K562 (cell line): ENCODE measurements around the gene MACROD2. TPM values are rescaled to one million over a fixed set of nuclear protein-coding genes. Genes with fewer than 3 reads are reported as not detected.

ENCODE experiments used
- ATAC-seq: fragments of 200-7000 bp; cut with Tn5 transposase; 3 replicates; pipeline ENCODE4 v1.9.1; 2020; ENCODE audit warnings: moderate library complexity
- BruUV-seq: library from RNA; stranded (reverse); fragments of 400-500 nt; replicated peaks from 2 replicates; lab custom pipeline; 2021; lab: Mats Ljungman, UMichigan
- CTCF ChIA-PET: fragments of 300-600 bp; formaldehyde crosslinking; extraction: SDS; loops from one replicate; lab custom pipeline; 2021; ENCODE audit warnings: low intra/inter-chr PET ratio; lab: Yijun Ruan, JAX
- POLR2A ChIA-PET: fragments of 300-600, 350-650 bp; sonication (Branson Sonifier 250); formaldehyde crosslinking; extraction: SDS; loops from one replicate; lab custom pipeline; 2021; ENCODE audit warnings: antibody characterized with exemption, inconsistent platforms; lab: Yijun Ruan, JAX
- DNase-seq, 4 experiments: peaks; one replicate each; pipeline versions ENCODE4 v3.0.0 to v3.0.0-alpha.2; 2011 to 2018; ENCODE audit warnings: low spot score in 3 of 4, mixed read lengths in 3 of 4; ENCODE audit errors: extremely low read depth in 1 of 4
- FAIRE-seq: peaks from 2 replicates; lab custom pipeline; 2011; peaks lifted over from hg19 to GRCh38; lab: Jason Lieb, UNC
- H2AFZ ChIP-seq: 2 replicates; pipeline ENCODE4 v1.6.0; 2011; ENCODE audit warnings: low read depth, low read length, control low read depth, inconsistent platforms
- H3K27ac ChIP-seq: fragments of 200-600 bp; 3 replicates; pipeline ENCODE4 v1.8.0; 2011; ENCODE audit warnings: low read depth, mild to moderate bottlenecking, control low read depth, inconsistent platforms, low read length, moderate library complexity, mixed read lengths; ENCODE audit errors: extremely low read depth
- H3K27me3 ChIP-seq, 2 experiments: fragments of 300-600 bp in 1 of 2; 2 replicates in 1 of 2; 3 replicates in 1 of 2; pipeline versions ENCODE4 v1.6.0 to v1.8.0; 2011; ENCODE audit warnings: inconsistent platforms in 2 of 2, low read length in 2 of 2, mild to moderate bottlenecking in 1 of 2, mixed read lengths in 1 of 2, moderate library complexity in 1 of 2; ENCODE audit not compliant: control insufficient read depth in 2 of 2, insufficient read depth in 2 of 2
- H3K36me3 ChIP-seq: fragments of 300-600 bp; 3 replicates; pipeline ENCODE4 v1.8.0; 2011; ENCODE audit warnings: mild to moderate bottlenecking, low read length, inconsistent platforms; ENCODE audit not compliant: control insufficient read depth, insufficient read depth
- H3K4me1 ChIP-seq, 2 experiments: fragments of 200-600 bp in 1 of 2; replicated peaks in 1 of 2; 2 replicates in 1 of 2; 3 replicates in 1 of 2; pipeline versions ENCODE4 v1.5.1 to v1.8.0; 2011; ENCODE audit warnings: inconsistent platforms in 2 of 2, low read length in 2 of 2, mild to moderate bottlenecking in 1 of 2, mixed read lengths in 1 of 2, moderate library complexity in 1 of 2; ENCODE audit not compliant: control insufficient read depth in 2 of 2, insufficient read depth in 2 of 2
- H3K4me2 ChIP-seq: 2 replicates; pipeline ENCODE4 v1.6.1; 2011; ENCODE audit warnings: low read length, control low read depth, inconsistent platforms, mixed read lengths; ENCODE audit not compliant: insufficient read depth
- H3K4me3 ChIP-seq: fragments of 200-600 bp; sonication (generic), shearing (Covaris generic); 2 replicates; pipeline ENCODE4 v1.5.1; 2016; ENCODE audit warnings: control low read depth, inconsistent platforms
- H3K79me2 ChIP-seq: fragments of 200-600 bp; 3 replicates; pipeline ENCODE4 v1.8.0; 2011; ENCODE audit warnings: low read length, inconsistent platforms; ENCODE audit not compliant: control insufficient read depth, insufficient read depth
- H3K9ac ChIP-seq, 2 experiments: 2 replicates each; pipeline versions ENCODE4 v1.6.0 to v1.6.1; 2011; ENCODE audit warnings: low read depth in 2 of 2, low read length in 2 of 2, control low read depth in 1 of 2, inconsistent platforms in 1 of 2, mild to moderate bottlenecking in 1 of 2, mixed read lengths in 1 of 2; ENCODE audit not compliant: insufficient read depth in 1 of 2
- H3K9me1 ChIP-seq: one replicate; pipeline ENCODE4 v1.6.0; 2011; ENCODE audit warnings: inconsistent platforms, mild to moderate bottlenecking, low read length, moderate library complexity; ENCODE audit not compliant: control insufficient read depth, insufficient read depth
- H3K9me3 ChIP-seq: replicated peaks from 2 replicates; pipeline ENCODE4 v1.5.1; 2011; ENCODE audit warnings: low read depth, low read length, inconsistent platforms; ENCODE audit not compliant: control insufficient read depth, insufficient read depth
- H4K20me1 ChIP-seq: replicated peaks from 2 replicates; pipeline ENCODE4 v1.6.1; 2011; ENCODE audit warnings: low read length, inconsistent platforms, mixed read lengths; ENCODE audit not compliant: control insufficient read depth, insufficient read depth
- CHD4 ChIP-seq: fragments of 200-600 bp; sonication (generic); IDR thresholded peaks from 3 replicates; pipeline ENCODE4 v1.6.1; 2012; ENCODE audit warnings: low read depth, mild to moderate bottlenecking, mixed read lengths, low read length, inconsistent platforms; ENCODE audit not compliant: insufficient read depth, insufficient replicate concordance, poor library complexity, severe bottlenecking
- LEF1 ChIP-seq: fragments of 450-650 bp; IDR thresholded peaks from 2 replicates; pipeline ENCODE4 v1.6.1; 2016; ENCODE audit warnings: mild to moderate bottlenecking
- MAZ ChIP-seq, 2 experiments: fragments of 450-650 bp in 1 of 2; sonication (generic) in 1 of 2; formaldehyde crosslinking; IDR thresholded peaks in 1 of 2; conservative IDR thresholded peaks in 1 of 2; 2 replicates each; pipeline versions ENCODE4 v1.4.0 to v1.5.0; 2020; ENCODE audit warnings: mild to moderate bottlenecking in 1 of 2, missing genetic modification reagents in 1 of 2
- MCM2 ChIP-seq: fragments of 450-650 bp; IDR thresholded peaks from 2 replicates; pipeline ENCODE4 v1.6.1; 2017; ENCODE audit warnings: low read depth, mild to moderate bottlenecking
- NR1H2 ChIP-seq: sonication (generic); formaldehyde crosslinking; IDR thresholded peaks from 2 replicates; pipeline ENCODE4 v1.4.0; 2020; ENCODE audit warnings: mild to moderate bottlenecking, missing genetic modification reagents
- TGIF2 ChIP-seq: sonication (generic); formaldehyde crosslinking; IDR thresholded peaks from 2 replicates; pipeline ENCODE4 v1.8.1; 2022; ENCODE audit warnings: mild to moderate bottlenecking, missing genetic modification reagents, moderate library complexity
- WGBS: fragments of 100-300 bp; shearing (Covaris generic); methylation state at CpG from one replicate; pipeline ENCODE4 v1.1.6; 2016; ENCODE audit warnings: low coverage, mixed read lengths; ENCODE audit not compliant: insufficient coverage; ENCODE audit errors: missing lambda C conversion rate; 5-methylcytosine and 5-hydroxymethylcytosine counted together
- in situ Hi-C: fragments of 300-500 bp; cut with MboI; formaldehyde crosslinking; loops from 4 replicates; pipeline ENCODE4 v1.15.0; 2018; ENCODE audit warnings: inconsistent platforms, mixed read lengths
- intact Hi-C: fragments of 100-400 bp; cut with micrococcal nuclease; formaldehyde crosslinking; loops from 2 replicates; pipeline ENCODE4 v1.14.2; 2022
- polyA plus RNA-seq, 8 experiments: library from polyadenylated mRNA; depleted of rRNA in 4 of 8; stranded (reverse) in 5 of 8; unstranded in 3 of 8; fragments of >200 nt; fragmentation: Nextera tagmentation in 2 of 8; fragmentation: Illumina TruSeq in 1 of 8; extraction: Ambion mirVana in 2 of 8; extraction: Trizol in 1 of 8; gene quantifications; 2 replicates each; pipeline versions ENCODE4 v1.2.1 to v1.2.3, GENCODE V29; 2011 to 2014; ENCODE audit warnings: inconsistent platforms in 1 of 8, missing spikeins in 1 of 8
- total RNA-seq, 7 experiments: library from RNA; depleted of rRNA in 6 of 7; stranded (reverse); fragments of >200 nt in 6 of 7; fragmentation: Illumina TruSeq in 2 of 7; extraction: Trizol in 2 of 7; gene quantifications; 2 replicates each; pipeline versions ENCODE4 v1.2.1 to v1.2.3, GENCODE V29; 2011 to 2021; ENCODE audit warnings: low replicate concordance in 1 of 7
- TF ChIP-seq, protein P1 (sequence below): fragments of 200-800 bp; sonication (Bioruptor generic); IDR thresholded peaks from 2 replicates; pipeline ENCODE4 v1.6.1; 2016; ENCODE audit warnings: missing genetic modification characterization, missing compliant biosample characterization
- TF ChIP-seq, protein P2 (sequence below), 2 experiments: fragments of 450-650 bp; IDR thresholded peaks; 2 replicates each; pipeline ENCODE4 v1.6.1; 2016; ENCODE audit warnings: mild to moderate bottlenecking in 2 of 2, borderline replicate concordance in 1 of 2, low read depth in 1 of 2, moderate library complexity in 1 of 2

The MACROD2 gene
- total and polyA plus RNA-seq, 9 of the 15 experiments (the other 6 are each of a cell fraction or from before 2014, with no cell fraction given): not detected

DNA sequence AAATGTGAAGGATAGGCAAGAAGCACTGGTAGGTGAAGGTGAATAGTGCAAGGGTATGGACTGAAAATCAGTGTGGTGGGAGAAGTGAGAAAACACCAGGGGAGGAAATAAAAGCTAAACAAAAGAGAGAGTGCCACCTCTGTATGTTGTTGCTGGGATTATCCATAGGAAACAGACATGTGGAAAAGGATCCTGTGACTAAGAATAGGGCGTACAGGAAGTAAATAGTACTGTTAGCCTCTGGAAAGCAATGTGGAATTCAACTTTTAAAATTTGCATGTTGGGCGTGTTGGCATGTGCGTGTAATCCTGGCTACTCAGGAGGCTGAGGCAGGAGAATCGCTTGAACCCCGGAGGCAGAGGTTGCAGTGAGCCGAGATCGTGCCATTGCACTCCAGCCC lies 1916.3 kb downstream of the MACROD2 start:
- H3K9ac ChIP-seq: no peak overlapping the region
- no peaks in the 10 kb centered on the region for H3K9me3 ChIP-seq
- H3K4me3 ChIP-seq: no peak overlapping the region
- no peaks in the 10 kb centered on the region for H3K27me3 ChIP-seq
- H3K79me2 ChIP-seq: no peaks in the 10 kb centered on the region
- no peaks in the 10 kb centered on the region for H3K36me3 ChIP-seq
- ChIA-PET CTCF (no interaction called here), POLR2A (interaction anchor here (0.6 kb wide), 1 partner anchor 9 kb away, joined by 3 read pairs; no protein-coding TSS in a partner anchor)
- no TSS peak for BruUV-seq
- in situ Hi-C loops (no loop called here), intact Hi-C loops (no loop called here)
- no peak overlapping the region for H2AFZ ChIP-seq
- ATAC-seq (no peak), FAIRE-seq (no peak), DNase-seq (no peak)
- WGBS: 0% methylated on average over 7 of the region's 7 CpGs
- H3K4me2 ChIP-seq: no peak overlapping the region
- H3K4me1 ChIP-seq: no peaks in the 10 kb centered on the region
- H3K9me1 ChIP-seq: no peaks in the 10 kb centered on the region
- TF ChIP-seq LEF1 (no peak), MAZ (CRISPR knock-in tag; conservative IDR thresholded peaks at IDR 0.05 in 1 of 2, IDR thresholded peaks at IDR 0.05 in 1 of 2) (no peak), TGIF2 (CRISPR knock-in tag) (no peak), MCM2 (no peak), CHD4 (no peak), NR1H2 (CRISPR knock-in tag) (no peak)
- TF ChIP-seq, protein P1, sequence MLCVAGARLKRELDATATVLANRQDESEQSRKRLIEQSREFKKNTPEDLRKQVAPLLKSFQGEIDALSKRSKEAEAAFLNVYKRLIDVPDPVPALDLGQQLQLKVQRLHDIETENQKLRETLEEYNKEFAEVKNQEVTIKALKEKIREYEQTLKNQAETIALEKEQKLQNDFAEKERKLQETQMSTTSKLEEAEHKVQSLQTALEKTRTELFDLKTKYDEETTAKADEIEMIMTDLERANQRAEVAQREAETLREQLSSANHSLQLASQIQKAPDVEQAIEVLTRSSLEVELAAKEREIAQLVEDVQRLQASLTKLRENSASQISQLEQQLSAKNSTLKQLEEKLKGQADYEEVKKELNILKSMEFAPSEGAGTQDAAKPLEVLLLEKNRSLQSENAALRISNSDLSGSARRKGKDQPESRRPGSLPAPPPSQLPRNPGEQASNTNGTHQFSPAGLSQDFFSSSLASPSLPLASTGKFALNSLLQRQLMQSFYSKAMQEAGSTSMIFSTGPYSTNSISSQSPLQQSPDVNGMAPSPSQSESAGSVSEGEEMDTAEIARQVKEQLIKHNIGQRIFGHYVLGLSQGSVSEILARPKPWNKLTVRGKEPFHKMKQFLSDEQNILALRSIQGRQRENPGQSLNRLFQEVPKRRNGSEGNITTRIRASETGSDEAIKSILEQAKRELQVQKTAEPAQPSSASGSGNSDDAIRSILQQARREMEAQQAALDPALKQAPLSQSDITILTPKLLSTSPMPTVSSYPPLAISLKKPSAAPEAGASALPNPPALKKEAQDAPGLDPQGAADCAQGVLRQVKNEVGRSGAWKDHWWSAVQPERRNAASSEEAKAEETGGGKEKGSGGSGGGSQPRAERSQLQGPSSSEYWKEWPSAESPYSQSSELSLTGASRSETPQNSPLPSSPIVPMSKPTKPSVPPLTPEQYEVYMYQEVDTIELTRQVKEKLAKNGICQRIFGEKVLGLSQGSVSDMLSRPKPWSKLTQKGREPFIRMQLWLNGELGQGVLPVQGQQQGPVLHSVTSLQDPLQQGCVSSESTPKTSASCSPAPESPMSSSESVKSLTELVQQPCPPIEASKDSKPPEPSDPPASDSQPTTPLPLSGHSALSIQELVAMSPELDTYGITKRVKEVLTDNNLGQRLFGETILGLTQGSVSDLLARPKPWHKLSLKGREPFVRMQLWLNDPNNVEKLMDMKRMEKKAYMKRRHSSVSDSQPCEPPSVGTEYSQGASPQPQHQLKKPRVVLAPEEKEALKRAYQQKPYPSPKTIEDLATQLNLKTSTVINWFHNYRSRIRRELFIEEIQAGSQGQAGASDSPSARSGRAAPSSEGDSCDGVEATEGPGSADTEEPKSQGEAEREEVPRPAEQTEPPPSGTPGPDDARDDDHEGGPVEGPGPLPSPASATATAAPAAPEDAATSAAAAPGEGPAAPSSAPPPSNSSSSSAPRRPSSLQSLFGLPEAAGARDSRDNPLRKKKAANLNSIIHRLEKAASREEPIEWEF (CRISPR knock-in tag): no peak
- TF ChIP-seq, protein P2, sequence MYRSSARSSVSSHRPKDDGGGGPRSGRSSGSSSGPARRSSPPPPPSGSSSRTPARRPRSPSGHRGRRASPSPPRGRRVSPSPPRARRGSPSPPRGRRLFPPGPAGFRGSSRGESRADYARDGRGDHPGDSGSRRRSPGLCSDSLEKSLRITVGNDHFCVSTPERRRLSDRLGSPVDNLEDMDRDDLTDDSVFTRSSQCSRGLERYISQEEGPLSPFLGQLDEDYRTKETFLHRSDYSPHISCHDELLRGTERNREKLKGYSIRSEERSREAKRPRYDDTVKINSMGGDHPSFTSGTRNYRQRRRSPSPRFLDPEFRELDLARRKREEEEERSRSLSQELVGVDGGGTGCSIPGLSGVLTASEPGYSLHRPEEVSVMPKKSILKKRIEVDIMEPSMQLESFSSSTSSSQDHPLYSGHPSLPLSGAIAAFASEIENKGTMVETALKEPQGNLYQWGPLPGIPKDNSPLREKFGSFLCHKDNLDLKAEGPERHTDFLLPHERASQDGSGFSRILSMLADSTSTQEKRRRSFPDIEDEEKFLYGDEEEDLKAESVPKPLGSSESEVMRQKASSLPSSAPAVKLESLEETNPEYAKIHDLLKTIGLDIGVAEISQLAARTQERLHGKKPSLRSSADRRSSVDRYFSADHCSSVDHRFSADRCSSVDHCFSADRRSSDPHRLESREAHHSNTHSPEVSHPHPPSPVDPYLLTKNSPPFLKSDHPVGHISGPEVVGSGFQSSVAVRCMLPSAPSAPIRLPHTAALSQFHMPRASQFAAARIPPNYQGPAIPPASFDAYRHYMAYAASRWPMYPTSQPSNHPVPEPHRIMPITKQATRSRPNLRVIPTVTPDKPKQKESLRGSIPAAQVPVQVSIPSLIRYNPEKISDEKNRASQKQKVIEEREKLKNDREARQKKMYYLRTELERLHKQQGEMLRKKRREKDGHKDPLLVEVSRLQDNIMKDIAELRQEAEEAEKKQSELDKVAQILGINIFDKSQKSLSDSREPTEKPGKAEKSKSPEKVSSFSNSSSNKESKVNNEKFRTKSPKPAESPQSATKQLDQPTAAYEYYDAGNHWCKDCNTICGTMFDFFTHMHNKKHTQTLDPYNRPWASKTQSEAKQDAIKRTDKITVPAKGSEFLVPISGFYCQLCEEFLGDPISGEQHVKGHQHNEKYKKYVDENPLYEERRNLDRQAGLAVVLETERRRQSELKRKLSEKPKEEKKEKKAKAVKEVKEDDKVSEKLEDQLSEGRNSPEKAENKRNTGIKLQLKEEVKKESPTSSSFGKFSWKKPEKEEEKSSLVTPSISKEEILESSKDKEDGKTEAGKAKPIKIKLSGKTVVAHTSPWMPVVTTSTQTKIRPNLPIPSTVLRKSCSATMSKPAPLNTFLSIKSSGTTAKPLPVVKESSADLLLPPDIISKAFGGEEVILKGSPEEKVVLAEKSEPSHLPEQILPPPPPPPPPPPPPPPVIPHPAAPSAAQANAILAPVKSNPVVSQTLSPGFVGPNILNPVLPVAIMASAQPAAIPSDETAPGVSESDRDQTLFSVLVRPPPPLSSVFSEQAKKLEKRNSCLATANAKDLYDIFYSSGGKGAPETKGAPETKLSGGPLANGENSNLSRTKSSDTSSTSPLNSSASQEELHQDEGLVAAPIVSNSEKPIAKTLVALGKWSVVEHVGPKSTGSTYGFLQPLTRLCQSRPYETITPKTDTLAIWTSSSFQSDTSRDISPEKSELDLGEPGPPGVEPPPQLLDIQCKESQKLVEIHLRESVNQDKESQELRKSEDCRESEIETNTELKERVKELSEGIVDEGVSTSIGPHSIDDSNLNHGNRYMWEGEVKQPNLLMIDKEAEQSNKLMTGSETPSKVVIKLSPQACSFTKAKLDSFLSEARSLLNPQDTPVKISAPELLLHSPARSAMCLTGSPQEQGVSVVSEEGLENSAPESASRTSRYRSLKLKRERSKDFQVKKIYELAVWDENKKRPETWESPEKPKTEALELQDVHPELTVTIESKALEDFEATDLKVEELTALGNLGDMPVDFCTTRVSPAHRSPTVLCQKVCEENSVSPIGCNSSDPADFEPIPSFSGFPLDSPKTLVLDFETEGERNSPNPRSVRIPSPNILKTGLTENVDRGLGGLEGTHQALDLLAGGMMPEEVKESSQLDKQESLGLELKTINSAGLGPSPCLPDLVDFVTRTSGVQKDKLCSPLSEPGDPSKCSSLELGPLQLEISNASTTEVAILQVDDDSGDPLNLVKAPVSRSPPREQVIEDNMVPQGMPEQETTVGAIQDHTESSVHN (IDR thresholded peaks at IDR 0.05; ENCODE audit: borderline replicate concordance in 1 of 2, low read depth in 1 of 2): no peak
- no peaks in the 10 kb centered on the region for H4K20me1 ChIP-seq
- no peak overlapping the region for H3K27ac ChIP-seq
